ENCODE data around the gene IER5L.

Gene IER5L

GRCh38 chr9:129182625-129183494 is 4.8 kb upstream of the IER5L start:
- no peaks in the 10 kb centered on the region for H3K9me3 Mint-ChIP-seq
- intact Hi-C loops (cut with micrococcal nuclease): no loop called here
- H3K27ac Mint-ChIP-seq: no peak overlapping the region
- H3K27me3 Mint-ChIP-seq: peaks cover 32% of the 10 kb centered on the region
- peaks cover 3% of the 10 kb centered on the region for H3K36me3 Mint-ChIP-seq (ENCODE audit: low read depth)
- H3K4me3 Mint-ChIP-seq: no peak overlapping the region
- peaks cover 46% of the 10 kb centered on the region for H3K4me1 Mint-ChIP-seq (ENCODE audit: low read depth)

GRCh38 chr9:129182122-129182521 is 4.1 kb upstream of the IER5L start:
- H3K36me3 Mint-ChIP-seq (ENCODE audit: low read depth): peaks cover 11% of the 10 kb centered on the region
- intact Hi-C loops (cut with micrococcal nuclease): no loop called here
- H3K27ac Mint-ChIP-seq: no peak overlapping the region
- H3K4me1 Mint-ChIP-seq (ENCODE audit: low read depth): peaks cover 46% of the 10 kb centered on the region
- peaks cover 29% of the 10 kb centered on the region for H3K27me3 Mint-ChIP-seq
- H3K4me3 Mint-ChIP-seq: no peak overlapping the region
- H3K9me3 Mint-ChIP-seq: no peaks in the 10 kb centered on the region

- H3K36me3 Mint-ChIP-seq (ENCODE audit: low read depth): peaks cover 18% of the 10 kb centered on the region
- H3K27me3 Mint-ChIP-seq: peaks cover 29% of the 10 kb centered on the region
- H3K27ac Mint-ChIP-seq: no peak overlapping the region
- H3K9me3 Mint-ChIP-seq: no peaks in the 10 kb centered on the region
- peaks cover 43% of the 10 kb centered on the region for H3K4me1 Mint-ChIP-seq (ENCODE audit: low read depth)
- H3K4me3 Mint-ChIP-seq: no peak overlapping the region
- intact Hi-C loops (cut with micrococcal nuclease): no loop called here
Measured at GRCh38 chr9:129181246-129181645, 3.2 kb upstream of the IER5L start.

- H3K27ac Mint-ChIP-seq: no peak overlapping the region
- H3K9me3 Mint-ChIP-seq: no peaks in the 10 kb centered on the region
- peaks cover 25% of the 10 kb centered on the region for H3K27me3 Mint-ChIP-seq
- intact Hi-C loops (cut with micrococcal nuclease): loop anchor here (5.0 to 10.0 kb wide), 5 partner anchors 36 to 436 kb away; no protein-coding TSS in a partner anchor
- peak overlapping the region; percentile 13 for H3K4me3 Mint-ChIP-seq
- H3K36me3 Mint-ChIP-seq (ENCODE audit: low read depth): peaks cover 18% of the 10 kb centered on the region
- H3K4me1 Mint-ChIP-seq (ENCODE audit: low read depth): peaks cover 40% of the 10 kb centered on the region
Measured at GRCh38 chr9:129178568-129179382, 714 bp upstream of the IER5L start.

- peaks cover 18% of the 10 kb centered on the region for H3K36me3 Mint-ChIP-seq (ENCODE audit: low read depth)
- intact Hi-C loops (cut with micrococcal nuclease): loop anchor here (5.0 to 10.0 kb wide), 5 partner anchors 35 to 437 kb away; no protein-coding TSS in a partner anchor
- peaks cover 36% of the 10 kb centered on the region for H3K27me3 Mint-ChIP-seq
- H3K27ac Mint-ChIP-seq: peak overlapping the region; percentile 91
- peaks cover 39% of the 10 kb centered on the region for H3K4me1 Mint-ChIP-seq (ENCODE audit: low read depth)
- peak overlapping the region; percentile 99 for H3K4me3 Mint-ChIP-seq
- H3K9me3 Mint-ChIP-seq: no peaks in the 10 kb centered on the region
Measured at GRCh38 chr9:129177443-129177790, 644 bp downstream of the IER5L start.

GRCh38 chr9:129176701-129177442 is 1.2 kb downstream of the IER5L start:
- intact Hi-C loops (cut with micrococcal nuclease): loop anchor here (5.0 to 10.0 kb wide), 5 partner anchors 35 to 438 kb away; no protein-coding TSS in a partner anchor
- Mint-ChIP-seq H3K27me3 (peaks cover 33% of the 10 kb centered on the region), H3K4me3 (peak overlapping the region; percentile 92), H3K36me3 (ENCODE audit: low read depth) (peaks cover 18% of the 10 kb centered on the region), H3K9me3 (no peaks in the 10 kb centered on the region), H3K4me1 (ENCODE audit: low read depth) (peaks cover 34% of the 10 kb centered on the region), H3K27ac (peak overlapping the region; percentile 91)

- Mint-ChIP-seq H3K4me3 (peak overlapping the region; percentile 92), H3K9me3 (no peaks in the 10 kb centered on the region), H3K36me3 (ENCODE audit: low read depth) (peaks cover 18% of the 10 kb centered on the region), H3K27ac (peak overlapping the region; percentile 91), H3K27me3 (peaks cover 29% of the 10 kb centered on the region), H3K4me1 (ENCODE audit: low read depth) (peaks cover 37% of the 10 kb centered on the region)
- intact Hi-C loops (cut with micrococcal nuclease): loop anchor here (5.0 to 10.0 kb wide), 5 partner anchors 34 to 439 kb away; no protein-coding TSS in a partner anchor
Measured at GRCh38 chr9:129175825-129176633, 2.0 kb downstream of the IER5L start.

GRCh38 chr9:129175515-129175824 is 2.6 kb downstream of the IER5L start:
- Mint-ChIP-seq H3K4me3 (peak overlapping the region; percentile 92), H3K9me3 (no peaks in the 10 kb centered on the region), H3K27ac (peak overlapping the region; percentile 91), H3K36me3 (ENCODE audit: low read depth) (peaks cover 18% of the 10 kb centered on the region), H3K27me3 (peaks cover 25% of the 10 kb centered on the region), H3K4me1 (ENCODE audit: low read depth) (peaks cover 42% of the 10 kb centered on the region)
- intact Hi-C loops (cut with micrococcal nuclease): loop anchor here (5.0 to 10.0 kb wide), 5 partner anchors 33 to 439 kb away; no protein-coding TSS in a partner anchor

GRCh38 chr9:129174724-129175514 is 3.1 kb downstream of the IER5L start:
- H3K4me1 Mint-ChIP-seq (ENCODE audit: low read depth): peaks cover 48% of the 10 kb centered on the region
- H3K9me3 Mint-ChIP-seq: no peaks in the 10 kb centered on the region
- peaks cover 18% of the 10 kb centered on the region for H3K36me3 Mint-ChIP-seq (ENCODE audit: low read depth)
- H3K4me3 Mint-ChIP-seq: peak overlapping the region; percentile 92
- intact Hi-C loops (cut with micrococcal nuclease): loop anchor here (5.0 to 10.0 kb wide), 5 partner anchors 33 to 440 kb away; no protein-coding TSS in a partner anchor
- H3K27ac Mint-ChIP-seq: peak overlapping the region; percentile 91
- peaks cover 23% of the 10 kb centered on the region for H3K27me3 Mint-ChIP-seq

- peak overlapping the region; percentile 91 for H3K27ac Mint-ChIP-seq
- H3K4me3 Mint-ChIP-seq: peak overlapping the region; percentile 92
- H3K9me3 Mint-ChIP-seq: no peaks in the 10 kb centered on the region
- peaks cover 23% of the 10 kb centered on the region for H3K27me3 Mint-ChIP-seq
- intact Hi-C loops (cut with micrococcal nuclease): loop anchor here (10.0 kb wide), 2 partner anchors 241 to 441 kb away; no protein-coding TSS in a partner anchor
- H3K4me1 Mint-ChIP-seq (ENCODE audit: low read depth): peaks cover 49% of the 10 kb centered on the region
- peaks cover 18% of the 10 kb centered on the region for H3K36me3 Mint-ChIP-seq (ENCODE audit: low read depth)
Measured at GRCh38 chr9:129174102-129174723, 3.8 kb downstream of the IER5L start.

GRCh38 chr9:129173296-129174101 is 4.6 kb downstream of the IER5L start:
- Mint-ChIP-seq H3K27me3 (peaks cover 16% of the 10 kb centered on the region), H3K4me3 (peak overlapping the region; percentile 92), H3K9me3 (no peaks in the 10 kb centered on the region), H3K27ac (peak overlapping the region; percentile 91), H3K4me1 (ENCODE audit: low read depth) (peaks cover 49% of the 10 kb centered on the region), H3K36me3 (ENCODE audit: low read depth) (peaks cover 18% of the 10 kb centered on the region)
- intact Hi-C loops (cut with micrococcal nuclease): loop anchor here (10.0 kb wide), 2 partner anchors 241 to 441 kb away; no protein-coding TSS in a partner anchor

All from dendritic cell treated with granulocyte-macrophage colony-stimulating factor and Interleukin-4, amounts not matched to agents 40 ng/mL and 50 ng/mL, for 4 days (primary cell).